GM13977 (cell line): ENCODE data around the gene ZDHHC11.
"Not testable (repeated sequence)": the region's sequence is repeated elsewhere in the genome, so short reads cannot be mapped to it uniquely, and the experiment has no call there.

Experiments
- DNase-seq: peaks from one replicate; pipeline ENCODE4 v3.0.0; 2012; ENCODE audit warnings: low spot score
- CTCF ChIP-seq: IDR thresholded peaks from 2 replicates; pipeline ENCODE4 v1.5.1; 2012; ENCODE audit warnings: mild to moderate bottlenecking, control low read depth; ENCODE audit not compliant: insufficient read depth; ENCODE audit errors: extremely low read depth, missing control alignments
- in situ Hi-C: fragments of 300-500 bp; cut with MboI; formaldehyde crosslinking; loops from one replicate; pipeline ENCODE4 v1.12.0; 2022; ENCODE audit warnings: low sequenced_read_pairs, low pct_unique_long_range_greater_than_20kb, mixed read lengths, inconsistent platforms; ENCODE audit not compliant: unreplicated experiment

The ZDHHC11 gene

GRCh38 chr5:821504-821903 is 29.3 kb downstream of the ZDHHC11 start:
- no peak for TF ChIP-seq CTCF
- in situ Hi-C loops, result no loop called here
- no peak for DNase-seq

GRCh38 chr5:820245-820644 is 30.5 kb downstream of the ZDHHC11 start:
- in situ Hi-C loops, result no loop called here
- DNase-seq, result no peak
- TF ChIP-seq CTCF, result no peak

- in situ Hi-C loops, result no loop called here
- no peak for TF ChIP-seq CTCF
- no peak for DNase-seq
Observed at GRCh38 chr5:819078-819477, 31.7 kb downstream of the ZDHHC11 start.

- no peak for DNase-seq
- in situ Hi-C loops, result no loop called here
- TF ChIP-seq CTCF, result no peak
Observed at GRCh38 chr5:816176-816575, 34.6 kb downstream of the ZDHHC11 start.

- in situ Hi-C loops, result no loop called here
- DNase-seq, result no peak
- TF ChIP-seq CTCF, result no peak
Observed at GRCh38 chr5:815449-815848, 35.3 kb downstream of the ZDHHC11 start.

GRCh38 chr5:813575-813974 is 37.2 kb downstream of the ZDHHC11 start:
- in situ Hi-C loops, DNase-seq: not testable (repeated sequence)

GRCh38 chr5:811384-811783 is 39.4 kb downstream of the ZDHHC11 start:
- in situ Hi-C loops, DNase-seq: not testable (repeated sequence)

- DNase-seq, in situ Hi-C loops: not testable (repeated sequence)
Observed at GRCh38 chr5:807719-808514, 42.9 kb downstream of the ZDHHC11 start.
